IMR-90 (cell line): ENCODE results near the gene FOLR2. TPM values are rescaled to one million over a fixed set of nuclear protein-coding genes. Genes with fewer than 3 reads are reported as not detected.

Source experiments
- ATAC-seq: fragments of 200-7000 bp; cut with Tn5 transposase; 2 replicates; pipeline ENCODE4 v1.9.1; 2020; ENCODE audit warnings: low read depth, mild to moderate bottlenecking, moderate library complexity
- BruUV-seq: library from RNA; stranded (reverse); fragments of 400-500 nt; replicated peaks from 2 replicates; lab custom pipeline; 2021; lab: Mats Ljungman, UMichigan
- CTCF ChIA-PET: fragments of 300-600 bp; formaldehyde crosslinking; extraction: SDS; loops from one replicate; lab custom pipeline; 2021; ENCODE audit warnings: antibody characterized with exemption; lab: Yijun Ruan, JAX
- POLR2A ChIA-PET: fragments of 300-600 bp; sonication (Branson Sonifier 250); formaldehyde crosslinking; loops from one replicate; lab custom pipeline; 2022; ENCODE audit warnings: antibody characterized with exemption; ENCODE audit not compliant: unreplicated experiment; lab: Charles Lee
- DNase-seq: peaks from one replicate; pipeline ENCODE4 v3.0.0; 2013
- H2AFZ ChIP-seq: replicated peaks from 2 replicates; pipeline ENCODE3; 2013; ENCODE audit warnings: low read length, mild to moderate bottlenecking; ENCODE audit not compliant: poor library complexity
- H2AK5ac ChIP-seq: 2 replicates; pipeline ENCODE4 v1.6.1; 2013; ENCODE audit warnings: low read depth, low read length, inconsistent platforms
- H2AK9ac ChIP-seq: replicated peaks from 2 replicates; pipeline ENCODE3; 2013; ENCODE audit warnings: mild to moderate bottlenecking, low read depth, low read length, moderate library complexity; ENCODE audit not compliant: poor library complexity
- H2BK120ac ChIP-seq: 2 replicates; pipeline ENCODE4 v1.6.1; 2013; ENCODE audit warnings: low read depth, low read length, inconsistent platforms
- H2BK15ac ChIP-seq: 3 replicates; pipeline ENCODE4 v1.6.1; 2013; ENCODE audit warnings: low read depth, low read length, inconsistent platforms
- H2BK20ac ChIP-seq: 2 replicates; pipeline ENCODE4 v1.6.1; 2013; ENCODE audit warnings: low read depth, mild to moderate bottlenecking, inconsistent platforms, low read length, moderate library complexity
- H2BK5ac ChIP-seq: 2 replicates; pipeline ENCODE4 v1.6.1; 2013; ENCODE audit warnings: mild to moderate bottlenecking, low read depth, low read length, inconsistent platforms; ENCODE audit not compliant: poor library complexity, severe bottlenecking
- H3K14ac ChIP-seq: replicated peaks from 2 replicates; pipeline ENCODE4 v1.6.1; 2013; ENCODE audit warnings: low read depth, low read length, inconsistent platforms
- H3K18ac ChIP-seq: 2 replicates; pipeline ENCODE4 v1.6.1; 2013; ENCODE audit warnings: low read depth, low read length, control low read depth
- H3K23ac ChIP-seq: 2 replicates; pipeline ENCODE4 v1.6.1; 2013; ENCODE audit warnings: low read depth, low read length, inconsistent platforms
- H3K27ac ChIP-seq: 2 replicates; pipeline ENCODE4 v1.5.1; 2013; ENCODE audit warnings: mild to moderate bottlenecking, control low read depth, low read length; ENCODE audit not compliant: insufficient read depth
- H3K27me3 ChIP-seq: 2 replicates; pipeline ENCODE4 v1.6.1; 2013; ENCODE audit warnings: low read length; ENCODE audit not compliant: control insufficient read depth, insufficient read depth
- H3K36me3 ChIP-seq: 2 replicates; pipeline ENCODE4 v1.6.1; 2013; ENCODE audit warnings: low read length, mixed read lengths; ENCODE audit not compliant: control insufficient read depth, insufficient read depth
- H3K4ac ChIP-seq: 2 replicates; pipeline ENCODE4 v1.6.1; 2013; ENCODE audit warnings: low read depth, low read length, inconsistent platforms
- H3K4me1 ChIP-seq: 2 replicates; pipeline ENCODE4 v1.6.1; 2013; ENCODE audit warnings: low read length, mixed read lengths; ENCODE audit not compliant: control insufficient read depth, insufficient read depth
- H3K4me2 ChIP-seq: 2 replicates; pipeline ENCODE4 v1.6.1; 2013; ENCODE audit warnings: low read depth, mild to moderate bottlenecking, control low read depth, low read length, moderate library complexity
- H3K4me3 ChIP-seq: 2 replicates; pipeline ENCODE4 v1.5.1; 2013; ENCODE audit warnings: low read depth, mild to moderate bottlenecking, control low read depth, low read length, moderate library complexity; ENCODE audit not compliant: insufficient read depth
- H3K56ac ChIP-seq: 2 replicates; pipeline ENCODE4 v1.6.1; 2013; ENCODE audit warnings: low read length, inconsistent platforms; ENCODE audit not compliant: insufficient read depth; ENCODE audit errors: extremely low read depth
- H3K79me1 ChIP-seq, 2 experiments: 2 replicates each; pipeline ENCODE4 v1.6.1; 2013; ENCODE audit warnings: low read length in 2 of 2, inconsistent platforms in 1 of 2, low read depth in 1 of 2
- H3K9ac ChIP-seq: 2 replicates; pipeline ENCODE4 v1.6.1; 2013; ENCODE audit warnings: low read depth, low read length, control low read depth
- H3K9me1 ChIP-seq: 2 replicates; pipeline ENCODE4 v1.6.1; 2013; ENCODE audit warnings: low read length, inconsistent platforms; ENCODE audit not compliant: insufficient read depth
- H3K9me3 ChIP-seq: 2 replicates; pipeline ENCODE4 v1.6.1; 2013; ENCODE audit warnings: low read length; ENCODE audit not compliant: control insufficient read depth, insufficient read depth
- H4K20me1 ChIP-seq: 2 replicates; pipeline ENCODE4 v1.6.1; 2013; ENCODE audit warnings: low read length, inconsistent platforms; ENCODE audit not compliant: insufficient read depth
- H4K5ac ChIP-seq: 2 replicates; pipeline ENCODE4 v1.6.1; 2013; ENCODE audit warnings: mild to moderate bottlenecking, low read depth, low read length, control low read depth
- H4K8ac ChIP-seq, 2 experiments: 2 replicates each; pipeline ENCODE4 v1.6.1; 2013; ENCODE audit warnings: low read depth in 2 of 2, low read length in 2 of 2, control low read depth in 1 of 2, inconsistent platforms in 1 of 2
- H4K91ac ChIP-seq: 2 replicates; pipeline ENCODE4 v1.6.1; 2013; ENCODE audit warnings: low read depth, low read length, inconsistent platforms; ENCODE audit not compliant: insufficient read depth
- BHLHE40 ChIP-seq: fragments of 150-350 bp; IDR thresholded peaks from 2 replicates; pipeline ENCODE4 v1.6.1; 2016; ENCODE audit warnings: mild to moderate bottlenecking, low read depth, low read length
- CEBPB ChIP-seq: IDR thresholded peaks from 2 replicates; pipeline ENCODE4 v1.6.1; 2012; ENCODE audit warnings: low read depth, low read length, improper control_type of control experiment
- CHD1 ChIP-seq: IDR thresholded peaks from 2 replicates; pipeline ENCODE4 v1.6.1; 2012; ENCODE audit warnings: low read depth, low read length, improper control_type of control experiment
- FOS ChIP-seq: fragments of 150-350 bp; IDR thresholded peaks from 2 replicates; pipeline ENCODE4 v1.6.1; 2016; ENCODE audit warnings: low read depth, low read length
- MAFK ChIP-seq: IDR thresholded peaks from 2 replicates; pipeline ENCODE4 v1.6.1; 2012; ENCODE audit warnings: low read depth, low read length, improper control_type of control experiment
- MAZ ChIP-seq: IDR thresholded peaks from 2 replicates; pipeline ENCODE4 v1.6.1; 2012; ENCODE audit warnings: low read depth, mild to moderate bottlenecking, low read length, improper control_type of control experiment, moderate library complexity, borderline replicate concordance
- MXI1 ChIP-seq: IDR thresholded peaks from 2 replicates; pipeline ENCODE4 v1.6.1; 2012; ENCODE audit warnings: low read depth, mild to moderate bottlenecking, low read length, moderate library complexity, borderline replicate concordance
- NFE2L2 ChIP-seq: fragments of 150-350 bp; IDR thresholded peaks from 2 replicates; pipeline ENCODE4 v1.6.1; 2016; ENCODE audit warnings: low read depth, mild to moderate bottlenecking, low read length
- POLR2A ChIP-seq: IDR thresholded peaks from 2 replicates; pipeline ENCODE4 v1.6.1; 2012; ENCODE audit warnings: mild to moderate bottlenecking, low read depth, low read length
- RAD21 ChIP-seq: IDR thresholded peaks from 2 replicates; pipeline ENCODE4 v1.6.1; 2012; ENCODE audit warnings: low read length, improper control_type of control experiment
- RCOR1 ChIP-seq: IDR thresholded peaks from 2 replicates; pipeline ENCODE4 v1.6.1; 2012; ENCODE audit warnings: mild to moderate bottlenecking, low read length, improper control_type of control experiment; ENCODE audit not compliant: insufficient replicate concordance
- USF2 ChIP-seq: fragments of 150-350 bp; IDR thresholded peaks from 2 replicates; pipeline ENCODE4 v1.6.1; 2017; ENCODE audit warnings: mild to moderate bottlenecking, antibody characterized with exemption, low read length, low read depth
- WGBS, 2 experiments: methylation state at CpG; one replicate each; pipeline versions ENCODE4 v1.1.5 to v1.1.7; 2013; ENCODE audit warnings: missing lambda C conversion rate in 2 of 2; ENCODE audit not compliant: insufficient read length in 1 of 2; ENCODE audit errors: extremely low coverage in 2 of 2; 5-methylcytosine and 5-hydroxymethylcytosine counted together
- dilution Hi-C: fragments of 300-500 bp; cut with HindIII; formaldehyde crosslinking; loops from one replicate; pipeline ENCODE4 v1.14.3; 2018; ENCODE audit warnings: low sequenced_read_pairs; ENCODE audit not compliant: unreplicated experiment
- in situ Hi-C: fragments of 300-500 bp; cut with MboI; formaldehyde crosslinking; loops from 3 replicates; pipeline ENCODE4 v1.14.3; 2019; ENCODE audit warnings: low sequenced_read_pairs, inconsistent platforms, mixed read lengths
- intact Hi-C: fragments of 100-400 bp; cut with micrococcal nuclease; formaldehyde crosslinking; loops from 2 replicates; pipeline ENCODE4 v1.10.0; 2022
- polyA plus RNA-seq, 3 experiments: library from polyadenylated mRNA; depleted of rRNA; stranded (reverse); fragments of >200 nt; gene quantifications; 2 replicates each; pipeline ENCODE4 v1.2.3, GENCODE V29; 2012; ENCODE audit warnings: low replicate concordance in 1 of 3
- total RNA-seq: library from RNA; depleted of rRNA; stranded (reverse); fragments of >200 nt; gene quantifications from 2 replicates; pipeline ENCODE4 v1.2.3, GENCODE V29; 2012
- TF ChIP-seq, protein P1 (sequence below): conservative IDR thresholded peaks from 2 replicates; pipeline ENCODE4 v1.5.1; 2012; ENCODE audit warnings: mild to moderate bottlenecking, low read depth, low read length, improper control_type of control experiment
- TF ChIP-seq, protein P2 (sequence below): fragments of 150-350 bp; IDR thresholded peaks from 2 replicates; pipeline ENCODE4 v1.6.1; 2016; ENCODE audit warnings: low read depth, mild to moderate bottlenecking, low read length, moderate library complexity, borderline replicate concordance

FOLR2 gene
- total and polyA plus RNA-seq, 2 of the 4 experiments (the other 2 are of a cell fraction): not detected

- no peaks in the 10 kb centered on the region for H4K20me1 ChIP-seq
- DNase-seq (no peak), ATAC-seq (no peak)
- H2AK9ac ChIP-seq: no peak overlapping the region
- BruUV-seq: no TSS peak
- H3K9me3 ChIP-seq: no peaks in the 10 kb centered on the region
- H3K18ac ChIP-seq: no peak overlapping the region
- H2BK15ac ChIP-seq: no peak overlapping the region
- peaks cover 12% of the 10 kb centered on the region for H3K27me3 ChIP-seq
- ChIA-PET CTCF (no interaction called here), POLR2A (no interaction called here)
- no peak overlapping the region for H4K5ac ChIP-seq
- no peaks in the 10 kb centered on the region; the same call in 1 of the 2 replicates for H3K4me1 ChIP-seq
- H3K4ac ChIP-seq: no peak overlapping the region
- no peak overlapping the region for H3K9ac ChIP-seq
- in situ Hi-C loops: no loop called here
- no peak overlapping the region for H2BK120ac ChIP-seq
- WGBS, 2 experiments: no CpG with 5 or more reads among the region's 2 CpGs
- intact Hi-C loops: no loop called here
- no peak overlapping the region for H4K91ac ChIP-seq
- no peak overlapping the region for H3K4me2 ChIP-seq
- H3K36me3 ChIP-seq: no peaks in the 10 kb centered on the region
- no peak overlapping the region for H3K27ac ChIP-seq
- H3K14ac ChIP-seq: no peak overlapping the region
- no peaks in the 10 kb centered on the region for H3K79me1 ChIP-seq
- H3K4me3 ChIP-seq: no peak overlapping the region
- H3K23ac ChIP-seq: no peak overlapping the region
- no peak overlapping the region for H2BK5ac ChIP-seq
- no peak overlapping the region for H2BK20ac ChIP-seq
- TF ChIP-seq MXI1 (no peak), FOS (no peak), MAFK (no peak), RAD21 (no peak), MAZ (no peak), CEBPB (no peak), RCOR1 (no peak), POLR2A (no peak), CHD1 (no peak), NFE2L2 (no peak), BHLHE40 (no peak), USF2 (no peak)
- TF ChIP-seq, protein P1, sequence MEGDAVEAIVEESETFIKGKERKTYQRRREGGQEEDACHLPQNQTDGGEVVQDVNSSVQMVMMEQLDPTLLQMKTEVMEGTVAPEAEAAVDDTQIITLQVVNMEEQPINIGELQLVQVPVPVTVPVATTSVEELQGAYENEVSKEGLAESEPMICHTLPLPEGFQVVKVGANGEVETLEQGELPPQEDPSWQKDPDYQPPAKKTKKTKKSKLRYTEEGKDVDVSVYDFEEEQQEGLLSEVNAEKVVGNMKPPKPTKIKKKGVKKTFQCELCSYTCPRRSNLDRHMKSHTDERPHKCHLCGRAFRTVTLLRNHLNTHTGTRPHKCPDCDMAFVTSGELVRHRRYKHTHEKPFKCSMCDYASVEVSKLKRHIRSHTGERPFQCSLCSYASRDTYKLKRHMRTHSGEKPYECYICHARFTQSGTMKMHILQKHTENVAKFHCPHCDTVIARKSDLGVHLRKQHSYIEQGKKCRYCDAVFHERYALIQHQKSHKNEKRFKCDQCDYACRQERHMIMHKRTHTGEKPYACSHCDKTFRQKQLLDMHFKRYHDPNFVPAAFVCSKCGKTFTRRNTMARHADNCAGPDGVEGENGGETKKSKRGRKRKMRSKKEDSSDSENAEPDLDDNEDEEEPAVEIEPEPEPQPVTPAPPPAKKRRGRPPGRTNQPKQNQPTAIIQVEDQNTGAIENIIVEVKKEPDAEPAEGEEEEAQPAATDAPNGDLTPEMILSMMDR: no peak
- TF ChIP-seq, protein P2, sequence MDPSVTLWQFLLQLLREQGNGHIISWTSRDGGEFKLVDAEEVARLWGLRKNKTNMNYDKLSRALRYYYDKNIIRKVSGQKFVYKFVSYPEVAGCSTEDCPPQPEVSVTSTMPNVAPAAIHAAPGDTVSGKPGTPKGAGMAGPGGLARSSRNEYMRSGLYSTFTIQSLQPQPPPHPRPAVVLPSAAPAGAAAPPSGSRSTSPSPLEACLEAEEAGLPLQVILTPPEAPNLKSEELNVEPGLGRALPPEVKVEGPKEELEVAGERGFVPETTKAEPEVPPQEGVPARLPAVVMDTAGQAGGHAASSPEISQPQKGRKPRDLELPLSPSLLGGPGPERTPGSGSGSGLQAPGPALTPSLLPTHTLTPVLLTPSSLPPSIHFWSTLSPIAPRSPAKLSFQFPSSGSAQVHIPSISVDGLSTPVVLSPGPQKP: no peak
- H4K8ac ChIP-seq: no peak overlapping the region
- no peak overlapping the region for H2AFZ ChIP-seq
- H2AK5ac ChIP-seq: no peak overlapping the region
- dilution Hi-C loops: no loop called here
- no peak overlapping the region for H3K56ac ChIP-seq
- 0 out of 2 replicates have a peak, but pooled peaks cover 3% of the 10 kb centered on the region for H3K9me1 ChIP-seq
Measured at GRCh38 chr11:72267956-72268617, 51.5 kb downstream of the FOLR2 start.
